NCI-H1092 (cell line): Measurements from ENCODE around the gene ELOA.

Experiments used
- DNase-seq: peaks from one replicate; lab custom pipeline; 2025; lab: John Stamatoyannopoulos, UW

The ELOA gene, protein sequence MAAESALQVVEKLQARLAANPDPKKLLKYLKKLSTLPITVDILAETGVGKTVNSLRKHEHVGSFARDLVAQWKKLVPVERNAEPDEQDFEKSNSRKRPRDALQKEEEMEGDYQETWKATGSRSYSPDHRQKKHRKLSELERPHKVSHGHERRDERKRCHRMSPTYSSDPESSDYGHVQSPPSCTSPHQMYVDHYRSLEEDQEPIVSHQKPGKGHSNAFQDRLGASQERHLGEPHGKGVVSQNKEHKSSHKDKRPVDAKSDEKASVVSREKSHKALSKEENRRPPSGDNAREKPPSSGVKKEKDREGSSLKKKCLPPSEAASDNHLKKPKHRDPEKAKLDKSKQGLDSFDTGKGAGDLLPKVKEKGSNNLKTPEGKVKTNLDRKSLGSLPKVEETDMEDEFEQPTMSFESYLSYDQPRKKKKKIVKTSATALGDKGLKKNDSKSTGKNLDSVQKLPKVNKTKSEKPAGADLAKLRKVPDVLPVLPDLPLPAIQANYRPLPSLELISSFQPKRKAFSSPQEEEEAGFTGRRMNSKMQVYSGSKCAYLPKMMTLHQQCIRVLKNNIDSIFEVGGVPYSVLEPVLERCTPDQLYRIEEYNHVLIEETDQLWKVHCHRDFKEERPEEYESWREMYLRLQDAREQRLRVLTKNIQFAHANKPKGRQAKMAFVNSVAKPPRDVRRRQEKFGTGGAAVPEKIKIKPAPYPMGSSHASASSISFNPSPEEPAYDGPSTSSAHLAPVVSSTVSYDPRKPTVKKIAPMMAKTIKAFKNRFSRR

DNA sequence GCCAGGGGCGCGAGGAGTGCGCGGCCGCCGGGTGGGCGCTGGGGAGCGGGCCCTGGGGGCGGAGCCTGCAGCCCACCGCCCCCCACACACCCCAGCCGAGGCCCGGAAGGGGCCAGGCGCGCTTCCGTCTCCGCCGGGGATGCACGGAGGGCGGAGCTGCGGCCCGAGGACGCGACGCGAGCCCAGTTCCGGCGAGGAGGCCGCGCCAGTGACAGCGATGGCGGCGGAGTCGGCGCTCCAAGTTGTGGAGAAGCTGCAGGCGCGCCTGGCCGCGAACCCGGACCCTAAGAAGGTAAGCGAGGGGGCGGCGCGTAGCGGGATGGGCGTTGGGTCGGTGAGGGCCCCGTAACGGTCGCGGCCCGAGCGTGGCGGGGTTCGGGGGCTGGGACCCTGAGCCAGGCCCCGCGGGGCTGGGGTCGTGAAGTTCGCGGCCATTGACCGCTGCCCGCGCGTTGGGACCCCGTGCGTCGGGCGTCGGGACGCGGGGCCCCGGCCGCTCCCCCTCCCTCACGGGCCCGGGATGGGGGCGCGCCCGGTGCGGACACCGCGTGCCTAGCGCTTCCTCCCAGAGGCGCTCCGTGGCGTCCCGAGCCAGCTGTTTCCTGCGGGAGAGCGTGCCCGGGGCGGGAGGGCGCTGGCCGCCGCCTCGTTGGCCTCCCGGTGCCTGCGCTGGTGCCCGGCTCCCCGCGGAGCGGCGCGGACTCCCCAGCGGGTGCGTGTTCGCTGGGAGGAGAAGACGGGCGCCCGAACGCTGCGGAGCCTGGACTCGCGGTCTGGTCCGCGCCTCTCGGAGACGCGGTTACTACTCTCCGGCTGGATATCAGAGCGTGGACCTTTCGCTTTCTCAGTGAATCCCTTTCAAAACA is at the start of gene ELOA:
Gene ELOA, plus strand, starts transcription at position 185 of the 866 bp plus-strand sequence. Its CDS starts 33 bp downstream, at position 218.
- peak; percentile 79 for DNase-seq

DNA sequence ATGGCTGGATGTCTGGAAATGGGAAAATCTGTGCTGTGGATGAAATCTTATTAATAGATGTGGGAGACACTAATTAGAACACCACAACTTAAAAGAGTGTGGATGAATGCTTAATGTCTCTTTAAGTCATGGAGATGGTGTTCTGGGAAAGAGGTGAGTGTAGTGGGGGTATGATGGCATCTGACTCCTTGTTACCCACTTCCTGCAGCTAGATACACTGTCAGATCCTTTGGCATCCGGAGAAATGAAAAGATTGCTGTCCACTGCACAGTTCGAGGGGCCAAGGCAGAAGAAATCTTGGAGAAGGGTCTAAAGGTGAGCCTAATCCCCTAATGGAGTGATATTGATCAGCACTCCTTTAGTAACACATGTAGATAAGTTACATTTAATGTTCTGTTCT is 49.7 kb upstream of the ELOA start:
- DNase-seq: no peak

DNA sequence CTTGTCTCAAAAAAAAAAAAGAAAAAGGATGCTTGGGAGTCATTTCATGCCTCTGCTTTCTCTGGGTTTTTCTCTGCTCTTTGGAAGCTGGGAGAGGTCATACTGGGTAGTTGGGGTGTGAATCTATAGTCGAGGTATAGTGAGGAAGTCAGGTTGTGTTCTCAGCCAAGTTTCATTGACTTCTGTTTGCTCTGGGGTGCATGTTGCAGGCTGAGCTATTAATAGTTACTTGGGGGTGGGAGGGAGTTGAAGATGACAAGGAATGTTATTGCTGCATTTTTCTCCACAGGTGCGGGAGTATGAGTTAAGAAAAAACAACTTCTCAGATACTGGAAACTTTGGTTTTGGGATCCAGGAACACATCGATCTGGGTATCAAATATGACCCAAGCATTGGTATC is 48.9 kb upstream of the ELOA start:
- DNase-seq: no peak

DNA sequence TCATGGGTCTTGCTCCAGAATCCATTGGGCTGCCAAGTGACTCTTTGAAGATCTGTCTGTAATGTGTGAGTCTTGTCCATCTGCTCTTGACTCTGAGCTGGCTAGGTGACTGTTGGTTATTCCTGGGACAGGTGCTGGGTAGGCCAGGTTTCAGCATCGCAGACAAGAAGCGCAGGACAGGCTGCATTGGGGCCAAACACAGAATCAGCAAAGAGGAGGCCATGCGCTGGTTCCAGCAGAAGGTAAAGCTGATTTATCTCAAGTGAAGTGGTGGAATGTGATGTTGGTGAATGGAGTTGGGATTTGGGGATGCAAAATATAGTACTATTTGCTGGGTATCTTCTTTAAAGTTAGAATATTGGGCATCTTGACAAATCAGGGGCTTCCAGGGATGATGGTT is 47.6 kb upstream of the ELOA start:
- DNase-seq: no peak

GRCh38 chr1:23696335-23696989 is 46.8 kb upstream of the ELOA start:
- no peak for DNase-seq

DNA sequence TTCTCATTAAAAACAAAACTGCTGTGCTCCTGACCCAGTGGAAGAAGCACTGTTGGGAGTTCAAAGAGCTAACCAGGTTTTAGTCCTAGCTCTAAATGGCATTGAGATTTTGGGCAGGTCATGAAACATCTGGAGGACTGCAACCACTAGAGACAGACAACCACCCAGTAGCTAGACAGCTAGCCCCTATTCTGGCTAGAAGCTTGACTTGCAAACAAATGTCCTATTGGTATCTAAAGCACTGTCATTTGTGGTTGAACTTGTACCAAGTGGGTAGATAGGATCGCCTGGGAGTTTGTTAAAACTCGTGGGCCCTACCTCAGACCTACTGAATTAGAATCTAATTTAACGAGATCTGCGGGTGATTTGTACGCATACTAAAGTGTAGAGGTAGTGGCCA is 44.8 kb upstream of the ELOA start:
- no peak for DNase-seq

GRCh38 chr1:23699280-23700179 is 43.7 kb upstream of the ELOA start:
- DNase-seq: no peak

GRCh38 chr1:23701310-23701709 is 42.0 kb upstream of the ELOA start:
- DNase-seq: no peak

DNA sequence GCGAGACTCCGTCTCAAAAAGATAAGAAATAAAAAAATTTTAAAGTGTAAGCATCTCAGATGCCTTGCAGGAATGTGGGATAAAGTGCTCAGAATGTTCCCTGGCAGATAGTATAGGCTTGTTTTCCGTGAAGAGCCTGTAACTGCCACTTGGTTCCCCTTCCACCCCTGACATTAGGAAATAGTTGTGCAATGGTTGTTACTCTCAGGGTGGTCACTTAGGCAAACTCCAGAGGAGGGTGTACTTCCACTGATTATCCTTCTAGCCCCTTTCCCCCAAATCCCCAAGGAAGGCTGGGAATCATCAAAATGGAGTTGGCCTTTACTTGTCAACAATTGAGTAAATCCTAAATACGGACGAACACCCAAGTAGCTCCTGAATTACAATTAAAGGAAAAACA is 41.3 kb upstream of the ELOA start:
- DNase-seq: no peak

DNA sequence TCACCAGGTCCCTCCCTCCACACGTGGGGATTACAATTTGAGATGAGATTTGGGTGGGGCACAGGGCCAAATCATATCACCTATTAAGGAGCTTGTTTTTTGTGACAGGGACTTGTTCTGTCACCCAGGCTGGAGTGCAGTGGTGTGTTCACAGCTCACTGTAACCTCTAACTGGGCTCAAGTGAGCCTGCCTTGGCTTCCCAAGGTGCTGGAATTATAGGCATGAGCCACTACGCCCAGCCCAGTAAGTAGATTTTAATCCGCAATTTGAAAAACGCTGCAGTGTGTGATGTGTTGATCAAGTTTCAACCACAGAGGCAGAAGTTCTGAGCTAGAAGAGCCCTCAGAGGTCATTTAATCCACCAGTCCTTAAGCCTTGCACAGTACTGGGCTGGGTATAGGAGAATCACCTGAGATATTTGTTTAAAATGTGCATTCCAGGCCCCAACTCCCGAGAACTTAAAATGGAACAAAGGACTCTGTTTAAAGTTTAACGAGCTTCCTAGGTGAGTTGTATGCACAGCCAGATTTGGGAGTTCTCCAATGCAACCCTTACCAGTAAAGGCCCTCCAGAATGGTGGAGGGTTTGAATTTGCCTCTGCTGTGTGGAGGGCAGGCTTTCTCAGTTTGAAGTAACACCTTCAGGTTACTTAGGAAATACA is 38.3 kb upstream of the ELOA start:
- no peak for DNase-seq

- no peak for DNase-seq
These were observed 34.0 kb upstream of the ELOA start for GRCh38 chr1:23709229-23709628.

DNA sequence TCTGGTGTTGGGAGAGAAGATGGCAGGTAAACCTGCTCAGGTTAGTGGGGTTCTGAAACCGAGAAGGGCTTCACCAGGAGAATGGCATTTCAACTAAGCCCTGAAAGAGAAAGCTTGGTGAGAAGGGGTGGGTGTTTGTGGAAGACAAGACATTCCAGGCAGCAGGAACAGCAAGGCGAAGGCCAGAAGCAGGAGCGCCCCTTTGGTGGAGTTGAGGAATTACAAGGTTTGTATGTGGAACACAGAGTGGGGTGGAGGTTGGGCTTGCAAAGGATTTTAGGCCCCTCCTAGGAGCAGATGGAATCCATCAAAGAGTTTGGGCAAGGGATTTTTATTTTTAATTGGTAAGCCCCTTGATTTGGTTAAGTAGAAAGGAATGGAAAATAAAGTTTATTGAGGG is 24.8 kb upstream of the ELOA start:
- no peak for DNase-seq

DNA sequence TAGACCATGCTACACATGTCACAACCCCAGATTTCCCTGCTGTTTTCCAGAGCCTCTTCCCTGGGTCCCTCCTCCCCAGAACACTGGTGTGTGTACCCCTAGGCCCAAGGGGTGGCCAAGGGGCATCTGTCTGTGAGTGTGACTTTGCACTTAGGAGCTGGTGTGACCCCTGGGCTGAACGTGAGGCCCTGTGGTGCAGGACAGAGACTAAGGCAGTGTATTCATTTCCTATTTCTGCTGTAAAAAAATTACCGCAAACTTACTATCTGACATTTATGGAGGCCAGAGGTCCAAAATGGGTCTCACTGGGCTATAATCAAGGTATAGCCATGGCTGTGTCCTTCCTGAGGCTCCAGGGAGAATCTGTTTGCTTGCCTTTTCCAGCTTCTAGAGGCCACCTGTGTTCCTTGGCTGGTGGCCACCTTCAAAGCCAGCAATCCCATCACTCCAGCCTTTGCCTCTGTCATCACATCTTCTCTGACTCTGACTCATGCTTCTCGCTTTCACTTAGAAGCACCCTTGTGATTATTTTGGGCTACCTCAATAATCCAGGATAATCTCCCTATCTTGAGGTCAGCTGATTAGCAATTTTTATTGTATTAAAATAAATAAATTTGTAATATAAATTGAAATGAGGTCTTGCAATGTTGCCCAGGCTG is 24.0 kb upstream of the ELOA start:
- no peak for DNase-seq

DNA sequence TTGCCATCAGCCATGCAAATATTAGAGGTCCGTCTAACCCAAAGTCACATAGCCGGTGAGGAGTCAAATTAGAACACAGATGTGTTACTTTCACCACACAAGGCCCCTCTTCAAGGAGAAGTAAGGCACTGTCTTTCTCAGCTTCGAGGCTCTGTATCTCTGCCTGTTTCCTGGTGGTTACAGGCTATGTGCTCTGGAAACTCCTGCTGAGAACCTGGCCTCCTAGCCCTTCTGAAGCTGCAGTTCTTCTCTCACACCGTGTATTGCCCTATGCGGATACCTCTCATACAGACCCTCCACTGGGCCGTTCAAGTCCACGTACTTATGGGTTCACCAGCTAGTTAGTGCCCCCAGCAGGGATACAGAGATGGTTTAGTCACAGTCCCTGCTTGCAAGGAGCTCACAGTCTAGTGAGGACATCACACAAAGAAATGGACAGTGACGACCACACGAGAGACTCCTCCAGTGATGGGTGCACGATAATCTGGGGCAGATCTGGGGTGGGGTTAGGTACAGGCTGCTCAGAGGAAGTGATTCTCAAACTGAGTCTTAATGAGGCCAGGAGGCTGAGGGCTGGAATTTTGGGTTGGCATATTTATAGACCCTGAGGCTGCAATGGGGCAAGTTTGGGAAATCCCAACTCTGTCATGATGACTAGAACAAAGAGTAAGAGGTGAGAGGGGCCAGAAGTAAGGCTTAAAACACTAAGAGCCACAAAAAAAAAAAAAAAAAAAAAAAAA is 22.8 kb upstream of the ELOA start:
- DNase-seq: no peak

GRCh38 chr1:23722652-23723051 is 20.6 kb upstream of the ELOA start:
- no peak for DNase-seq

GRCh38 chr1:23726686-23727085 is 16.6 kb upstream of the ELOA start:
- no peak for DNase-seq

DNA sequence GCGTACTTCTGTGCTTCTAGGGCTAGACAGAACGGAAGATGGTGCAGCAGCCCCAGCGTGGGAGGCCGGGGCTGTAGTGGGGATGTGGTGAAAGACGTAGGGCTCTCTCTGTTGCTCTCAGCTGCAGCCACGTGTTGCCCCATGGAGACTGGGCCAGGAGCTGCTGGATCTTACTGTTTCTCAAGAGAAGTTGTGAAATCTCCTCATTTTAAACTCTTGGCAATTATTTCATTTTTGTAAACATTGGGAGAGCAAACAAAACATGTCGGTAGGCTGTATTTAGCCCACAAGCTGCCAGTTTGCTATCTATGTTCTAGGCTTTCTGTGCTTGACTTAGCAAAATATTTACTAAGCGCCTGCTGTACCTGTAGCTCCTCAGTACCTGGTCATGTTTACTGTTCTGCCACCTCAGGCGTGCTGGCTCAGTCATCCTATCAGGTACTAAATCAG is 15.9 kb upstream of the ELOA start:
- DNase-seq: no peak

GRCh38 chr1:23732363-23733224 is 10.7 kb upstream of the ELOA start:
- DNase-seq: no peak
